ENCODE measurements around the gene COL17A1.

- TF ChIP-seq CTCF (IDR thresholded peaks at IDR 0.05; ENCODE audit: low read length) (no peak), EZH2 (optimal IDR thresholded peaks at IDR 0.05; ENCODE audit: low read depth, low read length) (no peak), EZH2phosphoT487 (IDR thresholded peaks at IDR 0.05; ENCODE audit: low read length) (no peak)
Observed at GRCh38 chr10:104067525-104067924, 18.2 kb downstream of the COL17A1 start.

All from MM.1S (cell line).